Measurements from ENCODE around the gene L2HGDH.

L2HGDH gene

GRCh38 chr14:50321009-50321660, 9.1 kb upstream of the L2HGDH start:
- peak overlapping the region; percentile 42 for H3K4me3 ChIP-seq (ENCODE audit: low read length)
- H3K27ac ChIP-seq (ENCODE audit: low read length): peak overlapping the region; percentile 62
- DNase-seq: peak; percentile 67
- peaks cover 13% of the 10 kb centered on the region; the same call in 1 of the 2 replicates for H3F3A ChIP-seq (ENCODE audit: insufficient read depth, low read length)
- H3K9ac ChIP-seq (ENCODE audit: low read length): no peak overlapping the region; the same call in 1 of the 2 replicates
- no peaks in the 10 kb centered on the region for H3K36me3 ChIP-seq (replicated peaks; ENCODE audit: insufficient read depth, low read length)
- no peak for TF ChIP-seq EZH2 (optimal IDR thresholded peaks at IDR 0.05; ENCODE audit: low read depth, low read length)
- peak; percentile 71 for TF ChIP-seq CTCF (IDR thresholded peaks at IDR 0.05; ENCODE audit: low read length)
- no peaks in the 10 kb centered on the region for H3K9me2 ChIP-seq (replicated peaks; ENCODE audit: insufficient read depth, low read length)
- H3K4me2 ChIP-seq (ENCODE audit: low read depth, low read length): peak overlapping the region; percentile 77
- H3K27me3 ChIP-seq (replicated peaks; ENCODE audit: insufficient read depth, low read length): no peaks in the 10 kb centered on the region
- H4K20me1 ChIP-seq (ENCODE audit: insufficient read depth, low read length): no peaks in the 10 kb centered on the region
- H3K79me2 ChIP-seq (ENCODE audit: low read length): peaks cover 5% of the 10 kb centered on the region; the same call in 1 of the 2 replicates
- H3K9me3 ChIP-seq (replicated peaks; ENCODE audit: insufficient read depth, low read length): no peaks in the 10 kb centered on the region
- H2AFZ ChIP-seq (ENCODE audit: low read length): no peak overlapping the region
- peaks cover 7% of the 10 kb centered on the region; the same call in 1 of the 2 replicates for H3K4me1 ChIP-seq (ENCODE audit: low read length)

GRCh38 chr14:50320283-50320682, 8.3 kb upstream of the L2HGDH start:
- H3K4me2 ChIP-seq (ENCODE audit: low read depth, low read length): peak overlapping the region; percentile 77
- no peaks in the 10 kb centered on the region for H3K36me3 ChIP-seq (replicated peaks; ENCODE audit: insufficient read depth, low read length)
- H3K79me2 ChIP-seq (ENCODE audit: low read length): peaks cover 5% of the 10 kb centered on the region; the same call in 1 of the 2 replicates
- H3K4me1 ChIP-seq (ENCODE audit: low read length): peaks cover 7% of the 10 kb centered on the region; the same call in 1 of the 2 replicates
- H3K27me3 ChIP-seq (replicated peaks; ENCODE audit: insufficient read depth, low read length): no peaks in the 10 kb centered on the region
- no peaks in the 10 kb centered on the region for H3K9me3 ChIP-seq (replicated peaks; ENCODE audit: insufficient read depth, low read length)
- DNase-seq: peak; percentile 52
- H3K9me2 ChIP-seq (replicated peaks; ENCODE audit: insufficient read depth, low read length): no peaks in the 10 kb centered on the region
- no peaks in the 10 kb centered on the region for H4K20me1 ChIP-seq (ENCODE audit: insufficient read depth, low read length)
- no peak overlapping the region for H2AFZ ChIP-seq (ENCODE audit: low read length)
- peaks cover 13% of the 10 kb centered on the region; the same call in 1 of the 2 replicates for H3F3A ChIP-seq (ENCODE audit: insufficient read depth, low read length)
- H3K4me3 ChIP-seq (ENCODE audit: low read length): peak overlapping the region; percentile 42
- no peak for TF ChIP-seq EZH2phosphoT487 (IDR thresholded peaks at IDR 0.05; ENCODE audit: low read length)
- no peak for TF ChIP-seq EZH2 (optimal IDR thresholded peaks at IDR 0.05; ENCODE audit: low read depth, low read length)
- no peak for TF ChIP-seq CTCF (IDR thresholded peaks at IDR 0.05; ENCODE audit: low read length)
- H3K9ac ChIP-seq (ENCODE audit: low read length): peak overlapping the region; percentile 28; the same call in 1 of the 2 replicates
- H3K27ac ChIP-seq (ENCODE audit: low read length): peak overlapping the region; percentile 62

- no peak overlapping the region for H3K4me3 ChIP-seq (ENCODE audit: low read length)
- H4K20me1 ChIP-seq (ENCODE audit: insufficient read depth, low read length): no peaks in the 10 kb centered on the region
- no peak overlapping the region for H3K4me2 ChIP-seq (ENCODE audit: low read depth, low read length)
- DNase-seq: no peak
- no peak for TF ChIP-seq EZH2phosphoT487 (IDR thresholded peaks at IDR 0.05; ENCODE audit: low read length)
- TF ChIP-seq CTCF (IDR thresholded peaks at IDR 0.05; ENCODE audit: low read length): no peak
- no peak for TF ChIP-seq EZH2 (optimal IDR thresholded peaks at IDR 0.05; ENCODE audit: low read depth, low read length)
- H3K36me3 ChIP-seq (replicated peaks; ENCODE audit: insufficient read depth, low read length): no peaks in the 10 kb centered on the region
- H3K9me2 ChIP-seq (replicated peaks; ENCODE audit: insufficient read depth, low read length): no peaks in the 10 kb centered on the region
- H3F3A ChIP-seq (ENCODE audit: insufficient read depth, low read length): peaks cover 13% of the 10 kb centered on the region; the same call in 1 of the 2 replicates
- H3K27me3 ChIP-seq (replicated peaks; ENCODE audit: insufficient read depth, low read length): no peaks in the 10 kb centered on the region
- no peak overlapping the region for H2AFZ ChIP-seq (ENCODE audit: low read length)
- H3K4me1 ChIP-seq (ENCODE audit: low read length): peaks cover 7% of the 10 kb centered on the region; the same call in 1 of the 2 replicates
- H3K79me2 ChIP-seq (ENCODE audit: low read length): peaks cover 5% of the 10 kb centered on the region; the same call in 1 of the 2 replicates
- H3K27ac ChIP-seq (ENCODE audit: low read length): peak overlapping the region; percentile 62; the same call in 1 of the 2 replicates
- H3K9me3 ChIP-seq (replicated peaks; ENCODE audit: insufficient read depth, low read length): no peaks in the 10 kb centered on the region
- H3K9ac ChIP-seq (ENCODE audit: low read length): no peak overlapping the region
Measured at GRCh38 chr14:50319721-50320120, 7.7 kb upstream of the L2HGDH start.

Measured in MM.1S (cell line).